Measurements from ENCODE around the gene LRRC38. TPM values are rescaled to one million over a fixed set of nuclear protein-coding genes. Genes with fewer than 3 reads are reported as not detected.
"Not testable (repeated sequence)": the region's sequence is repeated elsewhere in the genome, so short reads cannot be mapped to it uniquely, and the experiment has no call there.

LRRC38 gene
- total RNA-seq, 1 donor from 2014 or later = not detected

DNA sequence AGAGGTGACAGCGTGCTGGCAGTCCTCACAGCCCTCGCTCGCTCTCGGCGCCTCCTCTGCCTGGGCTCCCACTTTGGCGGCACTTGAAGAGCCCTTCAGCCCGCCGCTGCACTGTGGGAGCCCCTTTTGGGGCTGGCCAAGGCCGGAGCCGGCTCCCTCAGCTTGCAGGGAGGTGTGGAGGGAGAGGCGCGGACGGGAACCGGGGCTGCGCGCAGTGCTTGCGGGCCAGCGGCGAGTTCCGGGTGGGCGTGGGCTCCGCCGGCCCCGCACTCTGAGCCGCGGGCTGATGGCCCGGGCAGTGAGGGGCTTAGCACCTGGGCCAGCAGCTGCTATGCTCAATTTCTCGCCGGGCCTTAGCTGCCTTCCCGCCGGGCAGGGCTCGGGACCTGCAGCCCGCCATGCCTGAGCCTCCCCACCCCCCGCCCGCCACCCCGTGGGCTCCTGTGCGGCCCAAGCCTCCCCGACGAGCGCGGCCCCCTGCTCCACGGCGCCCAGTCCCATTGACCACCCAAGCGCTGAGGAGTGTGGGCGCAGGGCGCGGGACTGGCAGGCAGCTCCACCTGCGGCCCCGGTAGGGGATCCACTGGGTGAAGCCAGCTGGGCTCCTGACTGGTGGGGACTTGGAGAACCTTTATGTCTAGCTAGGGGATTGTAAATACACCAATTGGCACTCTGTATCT lies 74.6 kb downstream of the LRRC38 start:
- H3K27me3 Mint-ChIP-seq (ENCODE audit: insufficient read depth); H3K9me3 Mint-ChIP-seq; H3K27ac Mint-ChIP-seq; intact Hi-C loops (cut with micrococcal nuclease); DNase-seq (ENCODE audit: low spot score); H3K4me1 Mint-ChIP-seq (ENCODE audit: low read depth); H3K36me3 Mint-ChIP-seq (ENCODE audit: low read depth); H3K4me3 Mint-ChIP-seq: not testable (repeated sequence)

DNA sequence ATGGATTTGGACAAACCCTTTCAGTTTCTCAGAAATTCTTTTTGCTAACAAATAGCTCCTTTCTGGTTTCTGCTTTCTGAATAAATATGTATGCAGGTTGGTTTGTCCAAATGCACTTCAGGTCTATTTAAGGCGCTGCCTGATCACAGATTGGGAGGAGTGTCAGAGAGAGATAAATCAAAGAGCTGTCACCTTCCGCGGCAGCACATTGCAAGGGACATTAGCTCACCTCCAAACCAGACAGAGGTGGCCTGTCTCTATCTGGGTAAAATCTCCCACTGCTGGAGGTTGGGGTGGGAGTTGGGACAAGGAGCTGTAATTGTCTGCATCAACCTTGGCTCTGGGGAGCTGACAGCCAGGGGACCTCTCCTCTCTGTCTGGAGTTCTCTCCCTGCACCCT lies 78.3 kb downstream of the LRRC38 start:
- H3K9me3 Mint-ChIP-seq = no peaks in the 10 kb centered on the region
- no peaks in the 10 kb centered on the region for H3K36me3 Mint-ChIP-seq (ENCODE audit: low read depth)
- H3K4me3 Mint-ChIP-seq = no peak overlapping the region
- H3K27me3 Mint-ChIP-seq (ENCODE audit: insufficient read depth) = no peaks in the 10 kb centered on the region
- no peak for DNase-seq (ENCODE audit: low spot score)
- H3K4me1 Mint-ChIP-seq (ENCODE audit: low read depth) = no peaks in the 10 kb centered on the region
- intact Hi-C loops (cut with micrococcal nuclease) = no loop called here
- H3K27ac Mint-ChIP-seq = no peak overlapping the region

GRCh38 chr1:13433694-13434358 lies 80.0 kb downstream of the LRRC38 start:
- H3K9me3 Mint-ChIP-seq; H3K27ac Mint-ChIP-seq; H3K4me3 Mint-ChIP-seq; DNase-seq (ENCODE audit: low spot score); H3K27me3 Mint-ChIP-seq (ENCODE audit: insufficient read depth); H3K4me1 Mint-ChIP-seq (ENCODE audit: low read depth); intact Hi-C loops (cut with micrococcal nuclease); H3K36me3 Mint-ChIP-seq (ENCODE audit: low read depth): not testable (repeated sequence)

DNA sequence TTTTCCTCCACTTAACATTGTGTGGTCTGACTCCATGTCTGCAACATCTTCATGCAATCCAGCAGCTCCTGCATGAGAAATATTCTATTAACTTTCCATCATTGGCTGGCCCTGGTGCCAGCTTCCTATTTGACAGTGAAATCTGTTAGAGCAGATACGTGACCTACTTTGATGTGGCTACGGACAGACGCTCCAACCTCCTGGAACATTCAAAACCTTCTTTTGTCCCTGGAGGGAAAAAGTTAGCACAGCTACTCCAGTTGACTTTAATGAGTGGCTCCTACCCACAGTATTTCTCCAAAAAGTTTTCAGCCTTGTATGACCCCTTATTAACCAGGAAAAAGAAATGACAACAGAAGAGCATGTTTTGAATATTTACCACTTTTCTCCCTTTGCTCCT lies 81.6 kb downstream of the LRRC38 start:
- intact Hi-C loops (cut with micrococcal nuclease) = no loop called here
- H3K36me3 Mint-ChIP-seq (ENCODE audit: low read depth) = no peaks in the 10 kb centered on the region
- H3K4me3 Mint-ChIP-seq = no peak overlapping the region
- H3K27ac Mint-ChIP-seq = no peak overlapping the region
- no peaks in the 10 kb centered on the region for H3K9me3 Mint-ChIP-seq
- no peaks in the 10 kb centered on the region for H3K4me1 Mint-ChIP-seq (ENCODE audit: low read depth)
- no peaks in the 10 kb centered on the region for H3K27me3 Mint-ChIP-seq (ENCODE audit: insufficient read depth)
- DNase-seq (ENCODE audit: low spot score) = no peak

GRCh38 chr1:13430495-13430894 lies 83.3 kb downstream of the LRRC38 start:
- Mint-ChIP-seq H3K4me1 (ENCODE audit: low read depth) (no peaks in the 10 kb centered on the region), H3K4me3 (no peak overlapping the region), H3K27ac (no peak overlapping the region), H3K36me3 (ENCODE audit: low read depth) (no peaks in the 10 kb centered on the region), H3K9me3 (no peaks in the 10 kb centered on the region), H3K27me3 (ENCODE audit: insufficient read depth) (no peaks in the 10 kb centered on the region)
- no peak for DNase-seq (ENCODE audit: low spot score)
- intact Hi-C loops (cut with micrococcal nuclease) = no loop called here

Other genes starting within 250 kb of the LRRC38 start
- not detected in 2 replicates for gene PRAMEF8, start 228.9 kb downstream of the LRRC38 start, total RNA-seq
- gene PRAMEF33, start 210.5 kb downstream of the LRRC38 start, total RNA-seq = not detected in 2 replicates
- not detected in 2 replicates for gene PRAMEF15, start 198.4 kb downstream of the LRRC38 start, total RNA-seq
- not detected in 2 replicates for gene PRAMEF14, start 166.9 kb downstream of the LRRC38 start, total RNA-seq
- not detected in 2 replicates for gene PRAMEF19, start 142.1 kb downstream of the LRRC38 start, total RNA-seq
- gene PRAMEF17, start 124.4 kb downstream of the LRRC38 start, total RNA-seq = not detected in 2 replicates
- not detected in 2 replicates for gene PRAMEF20, start 103.6 kb downstream of the LRRC38 start, total RNA-seq
- not detected in 2 replicates for gene PDPN, start 69.8 kb upstream of the LRRC38 start, total RNA-seq
- gene PRDM2, start 186.2 kb upstream of the LRRC38 start, total RNA-seq = 48.5 and 50.4 TPM in 2 replicates

Measured in activated T-helper 1 cell treated with anti-CD3 and anti-CD28 coated beads, Interleukin-12 subunit alpha, Interleukin-12 subunit beta, Interleukin-2, Interleukin-4 antibody, amounts not matched to agents 30 ng/mL and 10 ng/mL and 1 ng/mL, durations not matched to agents 14 hours and 24 hours and 36 hours (primary cell).